ENCODE measurements around the gene DNAJC6.

GRCh38 chr1:65457868-65458267, 148.5 kb downstream of the DNAJC6 start:
- no peak for TF ChIP-seq CTCF (IDR thresholded peaks at IDR 0.05)
- no peak for TF ChIP-seq POLR2A (IDR thresholded peaks at IDR 0.05)
